ENCODE data around the gene TRAPPC3L.

Gene TRAPPC3L

DNA sequence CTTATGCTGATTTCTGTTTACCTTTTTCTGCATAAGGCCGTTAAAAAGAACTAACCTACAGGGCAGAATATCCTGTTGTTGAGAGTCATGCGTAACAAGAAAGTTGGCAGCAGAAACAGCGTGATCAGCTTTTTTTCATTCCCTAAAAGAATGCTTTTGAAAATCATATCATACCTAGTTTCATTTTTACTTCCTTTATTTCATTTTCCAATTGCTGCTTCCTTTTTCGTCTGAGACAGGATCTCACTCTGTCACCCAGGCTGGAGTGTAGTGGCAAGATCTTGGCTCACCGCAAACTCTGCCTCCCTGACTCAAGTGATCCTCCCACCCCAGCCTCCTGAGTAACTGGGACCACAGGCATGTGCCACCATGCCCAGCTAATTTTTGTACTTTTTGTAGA lies 80.2 kb downstream of the TRAPPC3L start:
- no peak for DNase-seq (ENCODE audit: low read depth)

DNA sequence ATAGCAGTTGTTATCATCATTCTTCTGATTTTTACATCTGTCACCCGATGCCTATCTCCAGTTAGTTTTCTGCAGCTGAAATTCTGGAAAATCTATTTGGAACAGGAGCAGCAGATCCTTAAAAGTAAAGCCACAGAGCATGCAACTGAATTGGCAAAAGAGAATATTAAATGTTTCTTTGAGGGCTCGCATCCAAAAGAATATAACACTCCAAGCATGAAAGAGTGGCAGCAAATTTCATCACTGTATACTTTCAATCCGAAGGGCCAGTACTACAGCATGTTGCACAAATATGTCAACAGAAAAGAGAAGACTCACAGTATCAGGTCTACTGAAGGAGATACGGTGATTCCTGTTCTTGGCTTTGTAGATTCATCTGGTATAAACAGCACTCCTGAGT lies 82.2 kb downstream of the TRAPPC3L start:
- no peak for DNase-seq (ENCODE audit: low read depth)

DNA sequence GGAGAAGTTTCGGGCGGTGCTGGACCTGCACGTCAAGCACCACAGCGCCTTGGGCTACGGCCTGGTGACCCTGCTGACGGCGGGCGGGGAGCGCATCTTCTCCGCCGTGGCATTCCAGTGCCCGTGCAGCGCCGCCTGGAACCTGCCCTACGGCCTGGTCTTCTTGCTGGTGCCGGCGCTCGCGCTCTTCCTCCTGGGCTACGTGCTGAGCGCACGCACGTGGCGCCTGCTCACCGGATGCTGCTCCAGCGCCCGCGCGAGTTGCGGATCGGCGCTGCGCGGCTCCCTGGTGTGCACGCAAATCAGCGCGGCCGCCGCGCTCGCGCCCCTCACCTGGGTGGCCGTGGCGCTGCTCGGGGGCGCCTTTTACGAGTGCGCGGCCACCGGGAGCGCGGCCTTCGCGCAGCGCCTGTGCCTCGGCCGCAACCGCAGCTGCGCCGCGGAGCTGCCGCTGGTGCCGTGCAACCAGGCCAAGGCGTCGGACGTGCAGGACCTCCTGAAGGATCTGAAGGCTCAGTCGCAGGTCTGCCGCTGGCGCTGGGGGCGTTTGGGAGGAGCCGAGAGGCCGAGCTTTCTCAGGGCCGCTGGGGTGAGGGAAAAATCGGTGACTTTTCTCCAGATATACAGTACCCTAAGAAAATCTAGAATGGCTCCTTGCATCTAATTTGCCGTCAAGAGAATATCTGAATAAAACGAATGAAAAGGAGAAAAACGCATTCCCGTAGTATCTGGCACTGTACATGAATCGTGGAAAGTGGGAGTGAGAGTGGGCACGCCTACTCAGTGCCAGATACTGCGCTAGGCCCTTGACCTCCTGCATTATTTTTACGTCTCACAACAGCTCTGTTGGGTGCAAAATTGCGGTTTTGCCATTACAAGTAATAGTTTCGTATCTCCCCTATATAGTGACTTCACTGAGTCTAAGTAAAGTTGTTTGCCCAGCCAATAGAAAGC lies 83.3 kb downstream of the TRAPPC3L start:
- peak; percentile 14 for DNase-seq (ENCODE audit: low read depth)

DNA sequence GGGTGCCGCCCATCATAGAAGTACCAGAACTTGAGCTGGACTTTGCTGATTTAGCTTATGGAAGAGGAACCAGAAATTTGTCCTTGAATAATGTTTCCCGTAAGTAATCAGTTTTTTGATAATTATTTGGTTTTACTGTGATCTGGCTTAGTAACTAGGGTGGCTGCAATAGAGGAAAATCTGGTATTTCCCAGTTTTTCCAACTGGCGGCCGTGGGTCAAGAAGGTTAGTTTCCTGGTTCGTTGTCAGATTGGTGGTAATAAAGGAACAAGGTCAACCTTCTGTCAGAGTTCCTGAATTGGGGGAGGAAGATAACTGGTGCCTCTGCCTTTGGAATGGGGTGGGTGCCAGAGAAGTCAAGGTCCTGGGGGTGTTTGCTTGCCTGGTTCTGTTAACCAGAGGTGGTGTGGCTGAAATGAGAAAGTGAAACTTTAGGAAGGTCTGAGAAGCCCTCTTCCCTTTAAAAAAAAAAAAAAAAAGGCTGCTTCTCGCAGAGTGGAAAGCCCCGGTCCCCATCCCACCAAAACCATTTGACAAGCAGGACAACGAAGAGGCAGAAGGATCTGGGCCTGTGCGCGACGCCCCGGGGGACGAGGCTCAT lies 84.1 kb downstream of the TRAPPC3L start, which contains the start of gene CALHM6:
TSS of gene CALHM6 (plus strand) at position 45 of the 601 bp plus-strand sequence. CDS start at position 600, 555 bp downstream.
- no peak for DNase-seq (ENCODE audit: low read depth)

DNA sequence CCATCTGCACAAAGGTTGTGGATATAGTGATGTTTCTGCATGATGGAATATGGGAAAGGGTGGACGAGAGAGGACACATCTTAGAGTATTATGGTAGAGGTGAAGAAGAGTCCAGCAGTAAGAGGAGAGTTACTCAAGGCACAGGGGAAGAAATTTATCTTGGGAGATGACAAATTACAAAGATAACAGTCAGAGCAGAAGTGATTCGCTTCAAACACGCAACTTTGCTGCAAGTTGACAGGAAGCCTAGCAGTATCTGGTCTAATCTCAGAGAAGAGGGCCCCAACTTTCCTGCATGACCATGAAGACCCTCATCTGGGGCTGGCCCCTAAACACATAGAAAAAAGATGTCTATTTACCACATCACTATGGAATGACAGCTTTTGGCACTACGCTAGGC lies 85.6 kb downstream of the TRAPPC3L start:
- DNase-seq (ENCODE audit: low read depth), result no peak

DNA sequence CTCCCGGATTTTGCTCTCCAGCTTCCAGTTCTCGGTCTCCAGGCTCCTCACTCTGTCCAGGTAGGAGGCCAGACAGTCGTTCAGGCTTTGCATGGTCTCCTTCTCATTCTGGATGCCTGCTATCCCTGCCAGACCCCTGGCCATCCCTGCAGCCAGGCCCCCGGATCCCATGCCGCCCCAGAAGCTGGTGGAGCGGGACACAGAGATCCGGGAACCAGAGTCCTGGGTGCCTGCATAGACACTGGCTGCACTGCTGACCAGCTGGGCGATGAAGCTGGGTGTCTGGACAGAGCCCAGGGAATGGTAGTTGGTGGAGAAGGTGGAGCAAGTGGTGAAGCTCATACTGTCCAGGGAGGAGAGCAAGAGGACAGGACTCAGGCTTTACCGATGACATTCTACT lies 87.2 kb downstream of the TRAPPC3L start:
- no peak for DNase-seq (ENCODE audit: low read depth)

DNA sequence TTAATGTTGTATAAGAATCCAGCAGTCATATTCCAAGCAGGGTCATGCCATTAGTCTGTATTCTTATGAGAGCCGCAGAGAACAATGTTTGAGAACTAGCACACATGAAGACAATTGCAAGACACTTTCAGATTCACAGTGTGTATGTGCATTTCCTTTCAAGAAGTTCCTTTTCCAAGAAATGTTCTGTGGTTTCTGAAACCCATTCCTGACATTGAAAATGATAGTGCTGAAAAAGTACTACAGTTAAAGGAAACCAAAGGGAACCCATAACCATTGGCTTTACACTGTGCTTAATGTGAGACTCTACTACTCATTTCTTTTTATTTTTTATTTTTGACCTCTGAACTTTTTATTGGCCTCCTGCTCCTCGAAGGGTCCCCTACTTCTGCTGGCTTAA lies 88.6 kb downstream of the TRAPPC3L start:
- DNase-seq (ENCODE audit: low read depth), result no peak

DNA sequence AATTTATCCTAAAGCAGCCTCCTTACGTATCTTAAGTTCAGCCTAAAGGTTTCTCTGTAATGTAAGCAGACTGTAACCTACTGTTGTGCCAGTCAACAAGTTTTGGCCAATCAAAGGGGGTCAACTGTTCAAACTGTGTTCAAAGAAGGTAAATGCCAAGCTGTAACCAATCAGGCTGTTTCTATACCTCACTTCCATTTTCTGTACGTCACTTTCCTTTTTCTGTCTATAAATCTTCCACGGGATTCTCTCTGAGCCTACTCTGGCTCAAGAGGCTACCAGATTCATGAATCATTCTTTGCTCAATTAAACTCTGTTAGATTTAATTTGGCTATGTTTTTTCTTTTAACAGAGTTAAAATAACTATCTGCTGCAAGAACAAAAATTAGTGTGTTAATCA lies 89.4 kb downstream of the TRAPPC3L start:
- no peak for DNase-seq (ENCODE audit: low read depth)

DNA sequence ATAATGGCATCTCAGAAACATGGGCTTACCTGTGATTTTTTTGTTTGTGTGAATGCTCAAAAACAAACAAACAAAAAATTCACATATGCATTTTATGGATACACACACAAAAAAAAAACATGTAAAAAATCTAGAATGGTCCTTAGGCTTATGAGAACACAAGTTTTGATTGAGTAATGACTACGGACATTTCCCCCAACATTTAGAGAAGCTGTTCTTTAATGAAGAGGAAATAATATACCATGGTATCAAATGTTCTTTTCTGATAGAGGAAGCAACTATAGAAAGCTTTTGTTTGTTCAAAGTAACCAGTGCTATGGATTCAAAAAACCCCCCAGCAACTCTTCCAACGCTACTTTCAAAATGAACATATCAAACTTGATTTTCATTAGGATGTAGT lies 93.0 kb downstream of the TRAPPC3L start:
- no peak for DNase-seq (ENCODE audit: low read depth)

DNA sequence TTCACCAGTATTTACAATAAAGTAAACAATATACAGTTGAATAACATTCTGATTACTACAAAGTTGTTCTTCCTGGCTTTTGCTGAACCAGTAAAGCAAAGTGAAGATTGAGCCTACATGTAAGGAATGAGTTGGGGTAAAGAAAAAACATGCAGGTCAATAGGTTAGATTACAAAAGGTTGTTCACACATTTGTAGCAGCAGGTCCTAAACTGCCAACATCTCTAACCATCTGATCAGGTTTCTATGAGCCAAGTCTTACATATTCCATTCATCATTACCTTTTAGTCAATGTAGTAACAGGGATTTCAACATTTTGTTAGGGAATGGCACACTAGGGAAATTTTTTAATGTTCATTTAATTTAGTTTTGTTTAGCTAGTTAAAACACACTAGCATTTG lies 93.6 kb downstream of the TRAPPC3L start:
- no peak for DNase-seq (ENCODE audit: low read depth)

DNA sequence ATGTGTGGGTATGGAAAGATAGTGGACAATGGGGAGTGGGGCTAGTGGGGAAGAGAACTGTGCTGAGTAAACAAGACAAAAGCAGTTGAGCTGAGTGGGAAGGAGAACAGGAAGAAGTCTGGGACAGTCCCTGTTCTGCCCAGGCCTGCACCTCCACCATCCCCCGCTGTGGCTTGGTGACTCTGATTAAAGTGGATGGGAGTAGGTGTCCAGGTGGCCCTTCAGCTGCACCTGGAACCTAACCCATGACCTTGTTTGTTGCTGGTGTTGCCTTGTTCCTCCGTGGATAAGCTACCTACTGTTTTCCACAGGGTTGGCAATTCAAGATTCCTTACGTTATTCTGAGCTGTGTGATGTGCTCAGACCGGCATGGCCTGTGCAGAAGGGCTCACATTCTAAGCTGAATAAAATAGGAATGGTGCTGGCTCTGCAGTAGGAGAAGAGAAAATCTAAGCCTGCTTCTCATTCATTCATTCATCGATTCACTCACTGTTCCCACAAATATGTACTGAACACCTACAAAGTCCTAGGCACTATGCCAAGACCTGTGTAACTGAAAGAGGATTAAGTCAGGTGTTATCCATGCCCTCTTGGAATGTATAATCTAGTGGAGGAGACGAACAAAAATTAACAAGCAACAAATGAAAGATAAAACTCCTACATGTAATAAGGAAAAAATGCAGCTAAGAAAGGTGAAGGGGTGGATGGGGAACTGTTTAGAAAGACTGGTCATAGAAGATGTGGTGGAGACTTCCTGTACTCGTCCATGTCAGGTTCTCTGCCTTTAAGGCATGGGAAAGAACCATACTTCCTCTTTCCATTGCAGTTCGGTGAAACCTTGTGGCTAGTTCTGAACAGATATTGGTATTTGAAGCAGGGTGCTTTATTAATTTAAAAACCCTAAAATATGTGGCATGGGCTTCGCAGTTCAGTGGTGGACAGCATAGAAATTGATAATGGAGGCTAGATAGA lies 94.4 kb downstream of the TRAPPC3L start:
- no peak for DNase-seq (ENCODE audit: low read depth)

DNA sequence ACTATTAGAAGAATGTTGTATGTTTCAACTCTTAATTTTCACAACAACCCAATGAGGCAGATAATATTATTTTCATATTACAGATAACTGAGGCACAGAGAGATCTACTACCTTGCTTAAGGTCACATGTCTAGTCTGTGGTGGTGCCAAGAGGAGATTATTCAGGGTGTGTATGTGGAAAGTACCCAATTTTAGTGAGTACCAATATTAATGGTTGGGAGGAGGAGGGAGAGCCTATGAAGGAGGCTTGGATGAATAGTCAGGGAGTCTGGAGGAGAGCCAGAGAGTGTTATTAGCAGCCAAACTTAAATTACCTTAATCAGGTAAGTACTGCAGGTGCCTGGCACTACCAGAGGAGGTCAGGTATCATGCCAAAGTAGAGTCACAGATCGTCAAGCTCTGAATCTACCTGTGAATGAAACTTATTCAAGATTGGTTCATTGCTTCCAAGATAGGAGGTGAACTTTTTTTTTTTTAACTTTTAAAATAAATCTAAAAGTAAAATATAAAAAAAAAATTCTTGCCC lies 95.2 kb downstream of the TRAPPC3L start:
- no peak for DNase-seq (ENCODE audit: low read depth)

DNA sequence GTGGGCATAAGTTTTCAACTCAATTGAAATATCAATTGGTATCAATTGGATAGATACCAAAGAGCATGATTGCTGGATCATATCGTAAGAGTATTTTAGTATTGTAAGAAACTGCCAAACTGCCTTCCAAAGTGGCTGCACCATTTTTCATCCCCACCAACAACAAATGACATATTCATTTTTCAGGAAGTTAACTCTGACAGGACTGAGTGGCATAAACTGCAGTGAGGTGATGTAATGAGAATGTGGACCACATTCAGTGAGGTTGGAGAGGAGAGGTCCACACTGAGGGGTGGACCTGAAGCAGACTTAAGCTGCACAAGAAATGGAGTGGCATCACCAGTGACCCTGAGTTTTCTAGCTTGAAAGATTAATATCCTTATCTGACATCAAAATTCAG lies 95.9 kb downstream of the TRAPPC3L start:
- no peak for DNase-seq (ENCODE audit: low read depth)

DNA sequence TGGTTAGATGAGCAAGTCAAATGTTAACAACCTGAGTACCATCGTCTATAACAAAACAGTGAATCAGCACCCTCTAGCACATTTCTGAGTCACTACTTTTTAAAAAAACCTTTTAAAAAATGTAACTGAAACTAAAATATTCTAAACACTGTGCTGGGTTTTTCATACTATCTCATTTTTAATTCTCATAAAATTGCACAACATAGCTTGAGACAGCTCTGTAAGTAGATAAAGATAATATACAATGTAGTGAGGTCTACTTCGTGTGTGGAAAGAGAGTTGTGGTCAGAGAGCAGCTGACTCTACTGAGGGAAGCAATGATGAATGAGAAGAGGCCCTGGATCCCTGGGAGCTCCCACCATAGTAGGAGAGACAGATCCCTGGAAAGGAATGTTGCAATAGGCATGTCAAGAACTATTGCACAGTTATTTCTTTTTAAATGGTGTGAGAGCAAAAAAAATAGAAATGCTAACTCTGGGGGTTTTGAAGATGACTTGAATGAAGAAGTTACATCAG lies 97.9 kb downstream of the TRAPPC3L start:
- DNase-seq (ENCODE audit: low read depth), result no peak

DNA sequence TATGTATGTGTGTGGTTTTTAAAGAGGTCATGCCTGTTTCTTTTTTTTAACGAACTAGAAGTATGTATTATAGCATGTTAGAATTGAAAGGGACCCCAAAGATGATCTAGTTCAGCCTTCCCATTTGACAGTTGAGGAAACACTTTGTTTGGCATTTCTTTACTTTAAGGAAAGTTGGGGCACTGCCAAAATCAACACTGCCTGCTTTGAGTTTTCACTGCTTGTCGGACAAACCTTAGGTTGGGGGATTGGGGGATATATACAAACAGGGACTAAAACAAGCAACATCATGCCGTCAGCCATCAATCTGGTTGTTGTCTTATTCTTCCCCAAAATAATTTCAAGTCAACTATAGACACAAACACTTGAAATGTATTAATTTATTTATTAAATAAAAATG lies 98.4 kb downstream of the TRAPPC3L start:
- no peak for DNase-seq (ENCODE audit: low read depth)

DNA sequence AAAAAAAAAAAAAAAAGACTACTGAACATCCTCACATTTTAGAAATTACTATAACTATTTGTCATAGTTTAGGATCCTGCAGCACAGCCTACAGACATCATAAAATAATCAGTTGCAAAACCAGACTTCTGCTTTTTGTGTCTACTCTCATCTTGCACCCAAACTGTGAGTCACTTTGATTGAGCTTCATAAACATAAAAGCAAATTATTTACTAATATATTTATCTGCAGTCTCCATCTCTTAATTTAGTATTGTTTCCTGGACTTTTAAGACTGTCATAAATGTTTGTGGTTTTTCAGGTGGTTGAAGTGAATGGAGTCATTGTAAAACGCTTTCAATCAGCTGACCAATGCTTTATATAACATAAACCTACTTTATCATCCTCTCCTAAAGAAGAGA lies 99.1 kb downstream of the TRAPPC3L start:
- no peak for DNase-seq (ENCODE audit: low read depth)

DNA sequence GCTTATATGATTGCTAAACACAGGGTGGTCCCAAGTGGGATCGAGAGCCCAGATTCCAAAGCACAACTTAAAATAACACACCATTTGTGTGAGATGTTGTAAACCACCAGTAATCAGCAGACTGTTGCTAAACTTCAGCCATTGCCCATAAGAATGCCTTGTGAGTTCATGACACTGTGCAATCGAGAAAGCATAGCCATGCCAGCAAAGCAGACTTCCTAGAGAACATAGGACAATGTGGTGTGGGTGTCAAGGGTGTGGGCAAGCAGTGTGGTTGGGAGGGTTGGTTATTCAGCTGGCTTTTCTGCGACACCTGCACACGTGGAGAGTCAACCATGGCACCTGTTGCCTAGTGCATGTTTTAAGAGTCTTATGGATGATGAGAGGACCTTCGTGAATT lies 100.4 kb downstream of the TRAPPC3L start:
- no peak for DNase-seq (ENCODE audit: low read depth)

Measured in T follicular helper cell (primary cell).